Neuronal stem cell (in vitro differentiated cells): ENCODE results near the gene ESRP2.
A peak's percentile ranks its signal among the peaks of the same experiment; 100 is the strongest.

Source experiments
- DNase-seq: peaks from one replicate; pipeline ENCODE4 v3.0.0-alpha.2; 2013; ENCODE audit warnings: low spot score
- H2AFZ ChIP-seq: one replicate; pipeline ENCODE4 v1.6.1; 2013; ENCODE audit warnings: mild to moderate bottlenecking, low read length, inconsistent platforms
- H2AK5ac ChIP-seq: 2 replicates; pipeline ENCODE4 v1.6.1; 2013; ENCODE audit warnings: low read depth, mild to moderate bottlenecking, inconsistent platforms, low read length, moderate library complexity, mixed read lengths
- H2BK120ac ChIP-seq: 2 replicates; pipeline ENCODE4 v1.6.1; 2013; ENCODE audit warnings: low read depth, mild to moderate bottlenecking, inconsistent platforms, low read length, moderate library complexity, mixed read lengths
- H2BK12ac ChIP-seq: one replicate; pipeline ENCODE4 v1.6.1; 2013; ENCODE audit warnings: low read length, inconsistent platforms
- H2BK15ac ChIP-seq: 2 replicates; pipeline ENCODE4 v1.6.1; 2013; ENCODE audit warnings: mild to moderate bottlenecking, low read length, inconsistent platforms, mixed read lengths
- H2BK5ac ChIP-seq: one replicate; pipeline ENCODE4 v1.6.1; 2013; ENCODE audit warnings: inconsistent platforms, mild to moderate bottlenecking, low read length, moderate library complexity
- H3K14ac ChIP-seq: one replicate; pipeline ENCODE4 v1.6.1; 2013; ENCODE audit warnings: low read length, inconsistent platforms
- H3K18ac ChIP-seq: 2 replicates; pipeline ENCODE4 v1.6.1; 2013; ENCODE audit warnings: low read length, inconsistent platforms
- H3K23ac ChIP-seq: 2 replicates; pipeline ENCODE4 v1.6.1; 2013; ENCODE audit warnings: low read depth, mild to moderate bottlenecking, mixed read lengths, low read length, inconsistent platforms; ENCODE audit not compliant: poor library complexity
- H3K27ac ChIP-seq: replicated peaks from 3 replicates; pipeline ENCODE4 v1.5.1; 2013; ENCODE audit warnings: low read length, inconsistent platforms
- H3K27me3 ChIP-seq, 3 experiments: 2 replicates each; pipeline ENCODE4 v1.6.1; 2013; ENCODE audit warnings: low read length in 3 of 3, mild to moderate bottlenecking in 2 of 3, inconsistent platforms in 1 of 3, low read depth in 1 of 3, mixed read lengths in 1 of 3, moderate library complexity in 1 of 3; ENCODE audit not compliant: control insufficient read depth in 3 of 3, insufficient read depth in 3 of 3
- H3K36me3 ChIP-seq, 2 donors: replicated peaks in 1 of 2; 2 replicates each; pipeline ENCODE4 v1.6.1; 2013; ENCODE audit warnings: low read length in 2 of 2; ENCODE audit not compliant: control insufficient read depth in 2 of 2, insufficient read depth in 2 of 2
- H3K4ac ChIP-seq: 2 replicates; pipeline ENCODE4 v1.6.1; 2013; ENCODE audit warnings: inconsistent platforms, mild to moderate bottlenecking, low read length, moderate library complexity
- H3K4me1 ChIP-seq, 2 donors: 1 replicate in 1 of 2; 2 replicates in 1 of 2; pipeline ENCODE4 v1.6.1; 2013; ENCODE audit warnings: low read length in 2 of 2, low read depth in 1 of 2; ENCODE audit not compliant: control insufficient read depth in 2 of 2, insufficient read depth in 1 of 2
- H3K4me2 ChIP-seq: one replicate; pipeline ENCODE4 v1.6.1; 2013; ENCODE audit warnings: mild to moderate bottlenecking, low read length, inconsistent platforms; ENCODE audit not compliant: insufficient read depth, poor library complexity, severe bottlenecking
- H3K4me3 ChIP-seq, 2 donors: 2 replicates each; pipeline ENCODE4 v1.5.1; 2013; ENCODE audit warnings: low read length in 2 of 2, mild to moderate bottlenecking in 2 of 2, inconsistent platforms in 1 of 2, moderate library complexity in 1 of 2
- H3K79me1 ChIP-seq: one replicate; pipeline ENCODE4 v1.6.1; 2013; ENCODE audit warnings: low read depth, mild to moderate bottlenecking, inconsistent platforms, low read length, moderate library complexity
- H3K9ac ChIP-seq: one replicate; pipeline ENCODE4 v1.6.1; 2013; ENCODE audit warnings: mild to moderate bottlenecking, low read depth, low read length, inconsistent platforms; ENCODE audit not compliant: poor library complexity
- H3K9me3 ChIP-seq, 2 donors: replicated peaks in 1 of 2; 2 replicates each; pipeline versions ENCODE3 to v1.6.1; 2013; ENCODE audit warnings: low read length in 2 of 2, mild to moderate bottlenecking in 2 of 2, inconsistent platforms in 1 of 2, low read depth in 1 of 2, mixed read lengths in 1 of 2, moderate library complexity in 1 of 2; ENCODE audit not compliant: control insufficient read depth in 2 of 2, insufficient read depth in 1 of 2
- H4K8ac ChIP-seq: one replicate; pipeline ENCODE4 v1.6.1; 2013; ENCODE audit warnings: low read depth, mild to moderate bottlenecking, inconsistent platforms, low read length, moderate library complexity
- H4K91ac ChIP-seq: one replicate; pipeline ENCODE4 v1.6.1; 2013; ENCODE audit warnings: low read length, low read depth, mild to moderate bottlenecking, inconsistent platforms; ENCODE audit not compliant: poor library complexity
- WGBS, 2 donors: extraction: QIAGEN DNeasy Blood & Tissue Kit; methylation state at CpG; one replicate each; pipeline ENCODE4 v1.1.7; 2013; ENCODE audit warnings: missing lambda C conversion rate in 2 of 2, mixed read lengths in 1 of 2; ENCODE audit not compliant: insufficient read length in 2 of 2, insufficient replicate concordance in 1 of 2; ENCODE audit errors: extremely low coverage in 2 of 2; 5-methylcytosine and 5-hydroxymethylcytosine counted together

Gene ESRP2

DNA sequence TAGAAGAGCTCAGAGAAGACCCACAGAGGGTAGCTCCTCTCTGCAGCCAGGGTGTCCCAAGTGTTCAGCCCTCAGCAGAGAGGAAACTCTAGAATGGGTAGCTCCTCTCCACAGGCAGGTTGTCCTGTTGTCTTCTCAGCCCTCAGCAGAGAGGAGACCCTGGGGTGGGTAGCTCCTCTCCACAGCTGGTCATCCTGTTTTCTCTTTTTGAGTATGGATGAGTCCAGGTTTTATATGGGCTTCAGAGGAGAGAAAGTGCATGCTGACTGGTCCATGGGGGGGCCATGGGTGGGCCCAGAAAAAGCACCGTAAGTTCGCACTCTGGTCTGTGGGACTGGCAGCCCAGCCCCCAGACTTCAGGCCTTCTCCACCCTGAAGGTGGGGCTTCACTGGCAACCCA, 48.4 kb downstream of the ESRP2 start:
- no peaks in the 10 kb centered on the region for H3K27me3 ChIP-seq
- H3K9me3 ChIP-seq, result peaks cover 5 to 30% of the 10 kb centered on the region in 2 donors
- no peak overlapping the region for H2BK120ac ChIP-seq
- no peak overlapping the region for H2AK5ac ChIP-seq
- H2AFZ ChIP-seq, result no peak overlapping the region
- no CpG with 5 or more reads among the region's 2 CpGs for WGBS, 2 donors
- no peak overlapping the region for H3K23ac ChIP-seq
- no peak overlapping the region for H2BK12ac ChIP-seq
- no peak overlapping the region for H2BK5ac ChIP-seq
- no peak overlapping the region for H3K18ac ChIP-seq
- no peaks in the 10 kb centered on the region for H3K4me1 ChIP-seq
- H2BK15ac ChIP-seq, result no peak overlapping the region
- H3K14ac ChIP-seq, result no peak overlapping the region
- H3K27ac ChIP-seq, result no peak overlapping the region
- no peak overlapping the region for H4K8ac ChIP-seq
- no peak overlapping the region for H4K91ac ChIP-seq
- H3K4ac ChIP-seq, result no peak overlapping the region
- H3K79me1 ChIP-seq, result peaks cover 2% of the 10 kb centered on the region
- no peak overlapping the region for H3K4me2 ChIP-seq
- no peak overlapping the region for H3K9ac ChIP-seq
- H3K4me3 ChIP-seq, result no peak overlapping the region
- DNase-seq, result no peak
- H3K36me3 ChIP-seq, result peaks cover 26 to 92% of the 10 kb centered on the region in 2 donors

DNA sequence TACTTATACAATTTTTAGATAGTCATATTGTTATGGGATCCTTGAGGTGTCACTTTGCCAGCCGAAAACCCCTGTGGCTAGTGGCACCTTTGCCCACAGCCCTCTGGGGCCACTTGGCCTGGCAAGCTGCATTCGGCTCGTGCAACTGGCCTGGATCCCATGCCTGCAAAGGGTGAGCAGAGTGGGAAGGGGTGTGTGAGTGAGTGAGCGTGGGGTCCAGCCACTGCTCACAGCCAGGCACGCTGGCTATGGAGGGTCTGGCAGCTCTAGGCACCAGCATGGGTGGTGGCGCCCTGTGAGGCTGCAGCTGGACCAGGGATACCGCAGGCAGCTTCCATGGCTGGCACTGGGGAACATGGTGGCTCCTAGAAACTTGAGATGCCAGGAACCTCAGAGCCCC, 49.0 kb downstream of the ESRP2 start:
- peak overlapping the region; percentile 83 for H3K18ac ChIP-seq
- WGBS, 2 donors, result no CpG with 5 or more reads among the region's 7 CpGs

DNA sequence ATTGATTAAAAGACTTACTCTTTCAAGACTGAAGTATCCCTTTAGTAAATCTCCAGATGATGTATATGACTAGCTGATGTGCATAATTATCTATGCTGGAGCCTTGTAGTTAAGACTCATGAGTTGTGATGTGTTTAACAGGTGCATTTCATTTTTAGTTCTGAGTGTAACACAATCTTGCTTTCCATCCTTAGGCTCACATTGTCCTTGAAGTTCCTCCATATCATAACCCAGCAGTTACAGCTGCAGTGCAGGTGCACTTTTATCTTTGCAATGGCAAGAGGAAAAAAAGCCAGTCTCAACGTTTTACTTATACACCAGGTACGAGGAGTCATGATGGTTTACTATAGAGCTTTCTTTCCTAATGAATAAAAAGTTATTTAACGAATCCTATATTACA, 52.9 kb downstream of the ESRP2 start:
- Histone ChIP-seq H3K79me1 (no peaks in the 10 kb centered on the region), H3K4me3 (no peak overlapping the region), H3K9me3 (peaks cover 5 to 26% of the 10 kb centered on the region in 2 donors), H3K36me3 (peaks cover 18 to 90% of the 10 kb centered on the region in 2 donors), H4K8ac (no peak overlapping the region), H3K18ac (no peak overlapping the region), H3K27ac (no peak overlapping the region), H2AFZ (no peak overlapping the region), H2BK120ac (no peak overlapping the region), H2BK12ac (no peak overlapping the region), H3K4me2 (no peak overlapping the region), H3K9ac (no peak overlapping the region), H3K4me1 (no peaks in the 10 kb centered on the region), H3K4ac (no peak overlapping the region), H2AK5ac (no peak overlapping the region), H4K91ac (no peak overlapping the region), H2BK5ac (no peak overlapping the region), H2BK15ac (no peak overlapping the region), H3K27me3 (no peaks in the 10 kb centered on the region), H3K14ac (no peak overlapping the region), H3K23ac (no peak overlapping the region)
- DNase-seq, result no peak
- WGBS, 2 donors, result no CpG with 5 or more reads among the region's 3 CpGs

More for the DNA sequence above, 49.0 kb downstream of the ESRP2 start:
- H3K4me3 ChIP-seq, result peak overlapping the region in 1 of 2 donors; percentile 67
- no peak overlapping the region for H4K91ac ChIP-seq
- no peak overlapping the region for H2AFZ ChIP-seq
- peaks cover 26 to 93% of the 10 kb centered on the region in 2 donors for H3K36me3 ChIP-seq
- H3K79me1 ChIP-seq, result peaks cover 2% of the 10 kb centered on the region
- H4K8ac ChIP-seq, result peak overlapping the region; percentile 96
- no peak overlapping the region for H3K14ac ChIP-seq
- no peaks in the 10 kb centered on the region for H3K27me3 ChIP-seq
- no peak overlapping the region for H2BK5ac ChIP-seq
- H2BK12ac ChIP-seq, result no peak overlapping the region
- no peak overlapping the region for H2BK15ac ChIP-seq
- H3K23ac ChIP-seq, result peak overlapping the region; percentile 93
- H3K4ac ChIP-seq, result no peak overlapping the region
- no peak overlapping the region for H2BK120ac ChIP-seq
- H3K4me1 ChIP-seq, result no peaks in the 10 kb centered on the region
- H3K27ac ChIP-seq, result no peak overlapping the region
- no peak overlapping the region for H2AK5ac ChIP-seq
- H3K9me3 ChIP-seq, result peaks cover 5 to 30% of the 10 kb centered on the region in 2 donors
- no peak overlapping the region for H3K4me2 ChIP-seq
- peak overlapping the region; percentile 77 for H3K9ac ChIP-seq
- no peak for DNase-seq

DNA sequence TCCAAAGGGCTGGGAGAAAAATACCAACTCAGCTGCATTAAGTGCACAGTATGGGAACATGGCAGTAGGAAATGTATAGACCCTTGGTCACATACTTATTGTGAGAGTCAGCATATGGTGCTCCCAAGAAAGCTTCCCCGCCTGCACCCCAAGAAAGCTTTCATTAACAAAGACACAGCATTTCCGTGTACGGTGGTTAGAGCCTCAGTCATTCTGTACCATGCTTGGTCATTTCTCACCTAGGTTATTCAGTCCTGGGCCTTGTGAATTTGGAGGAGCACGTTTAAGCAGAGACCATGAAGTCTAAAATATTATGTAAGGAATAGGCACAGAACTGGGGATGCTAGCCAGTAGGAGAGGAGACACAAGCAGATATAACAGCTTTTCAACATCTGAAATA, 56.1 kb downstream of the ESRP2 start:
- no peak overlapping the region for H2BK120ac ChIP-seq
- H3K14ac ChIP-seq, result no peak overlapping the region
- no peak overlapping the region for H3K9ac ChIP-seq
- H3K4ac ChIP-seq, result no peak overlapping the region
- DNase-seq, result no peak
- H3K36me3 ChIP-seq, result peaks cover 9 to 87% of the 10 kb centered on the region in 2 donors
- no peak overlapping the region for H2BK15ac ChIP-seq
- no peak overlapping the region for H3K4me2 ChIP-seq
- no peak overlapping the region for H3K4me3 ChIP-seq
- no CpG with 5 or more reads among the region's 4 CpGs for WGBS, 2 donors
- no peaks in the 10 kb centered on the region for H3K4me1 ChIP-seq
- H3K18ac ChIP-seq, result no peak overlapping the region
- no peak overlapping the region for H2BK5ac ChIP-seq
- no peaks in the 10 kb centered on the region for H3K79me1 ChIP-seq
- H2AFZ ChIP-seq, result no peak overlapping the region
- H4K8ac ChIP-seq, result no peak overlapping the region
- no peak overlapping the region for H2BK12ac ChIP-seq
- H4K91ac ChIP-seq, result no peak overlapping the region
- no peak overlapping the region for H2AK5ac ChIP-seq
- H3K9me3 ChIP-seq, result no peaks in the 10 kb centered on the region
- H3K27ac ChIP-seq, result no peak overlapping the region
- H3K27me3 ChIP-seq, result no peaks in the 10 kb centered on the region
- H3K23ac ChIP-seq, result no peak overlapping the region
